Measurements from ENCODE around the gene AADAC.

DNA sequence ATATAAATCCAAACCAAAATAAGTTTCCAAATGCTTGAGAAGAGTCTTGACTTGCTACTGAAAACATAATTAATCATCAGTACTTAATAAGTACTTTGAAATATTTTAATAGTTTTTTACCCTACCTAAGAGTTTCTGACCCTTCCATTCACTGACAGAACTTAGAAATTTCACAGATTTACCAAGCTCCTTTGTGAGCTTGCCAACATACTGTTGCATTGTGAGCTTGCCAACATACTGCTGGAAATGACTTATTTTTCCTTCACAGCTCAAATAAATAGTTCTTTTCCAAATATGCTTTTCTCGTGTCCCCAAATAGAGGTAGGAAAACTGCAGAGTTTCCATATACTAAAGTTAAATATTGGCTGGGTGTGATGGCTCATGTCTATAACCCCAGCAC is 9.6 kb upstream of the AADAC start:
- no peak for TF ChIP-seq NRF1 (IDR thresholded peaks at IDR 0.05; ENCODE audit: low read depth, low read length)
- TF ChIP-seq CTCF (IDR thresholded peaks at IDR 0.05): no peak
- TF ChIP-seq USF2 (IDR thresholded peaks at IDR 0.05; ENCODE audit: borderline replicate concordance, low read depth, low read length): no peak
- TF ChIP-seq CHD2 (IDR thresholded peaks at IDR 0.05; ENCODE audit: low read length, partially characterized antibody): no peak
- no peak for TF ChIP-seq MAX (IDR thresholded peaks at IDR 0.05; ENCODE audit: low read depth)
- no peak for TF ChIP-seq RAD21 (IDR thresholded peaks at IDR 0.05; ENCODE audit: low read length)
- no peak for TF ChIP-seq ZBTB33 (IDR thresholded peaks at IDR 0.05; ENCODE audit: borderline replicate concordance, low read depth)
- no peak for TF ChIP-seq FOXJ3 (CRISPR knock-in tag; IDR thresholded peaks at IDR 0.05)
- no peak for TF ChIP-seq RCOR1 (IDR thresholded peaks at IDR 0.05; ENCODE audit: low read length)
- no peak for TF ChIP-seq POLR2AphosphoS5 (IDR thresholded peaks at IDR 0.05; ENCODE audit: low read depth, low read length)
- TF ChIP-seq IRF3 (IDR thresholded peaks at IDR 0.05; ENCODE audit: low read depth, low read length): no peak
- no peak for TF ChIP-seq YY1 (IDR thresholded peaks at IDR 0.05; ENCODE audit: low read depth)
- no peak for TF ChIP-seq TEAD4 (IDR thresholded peaks at IDR 0.05; ENCODE audit: borderline replicate concordance, insufficient read depth)
- no peak for TF ChIP-seq NFIC (IDR thresholded peaks at IDR 0.05; ENCODE audit: borderline replicate concordance)

Measured in SK-N-SH (cell line).